ENCODE results near the gene MED26. TPM values are rescaled to one million over a fixed set of nuclear protein-coding genes. Genes with fewer than 3 reads are reported as not detected.

The MED26 gene
- total and polyA plus RNA-seq, 2 of the 13 experiments (the other 11 are each of a cell fraction or from before 2014, with no cell fraction given), result 3.5 to 3.8 TPM

DNA sequence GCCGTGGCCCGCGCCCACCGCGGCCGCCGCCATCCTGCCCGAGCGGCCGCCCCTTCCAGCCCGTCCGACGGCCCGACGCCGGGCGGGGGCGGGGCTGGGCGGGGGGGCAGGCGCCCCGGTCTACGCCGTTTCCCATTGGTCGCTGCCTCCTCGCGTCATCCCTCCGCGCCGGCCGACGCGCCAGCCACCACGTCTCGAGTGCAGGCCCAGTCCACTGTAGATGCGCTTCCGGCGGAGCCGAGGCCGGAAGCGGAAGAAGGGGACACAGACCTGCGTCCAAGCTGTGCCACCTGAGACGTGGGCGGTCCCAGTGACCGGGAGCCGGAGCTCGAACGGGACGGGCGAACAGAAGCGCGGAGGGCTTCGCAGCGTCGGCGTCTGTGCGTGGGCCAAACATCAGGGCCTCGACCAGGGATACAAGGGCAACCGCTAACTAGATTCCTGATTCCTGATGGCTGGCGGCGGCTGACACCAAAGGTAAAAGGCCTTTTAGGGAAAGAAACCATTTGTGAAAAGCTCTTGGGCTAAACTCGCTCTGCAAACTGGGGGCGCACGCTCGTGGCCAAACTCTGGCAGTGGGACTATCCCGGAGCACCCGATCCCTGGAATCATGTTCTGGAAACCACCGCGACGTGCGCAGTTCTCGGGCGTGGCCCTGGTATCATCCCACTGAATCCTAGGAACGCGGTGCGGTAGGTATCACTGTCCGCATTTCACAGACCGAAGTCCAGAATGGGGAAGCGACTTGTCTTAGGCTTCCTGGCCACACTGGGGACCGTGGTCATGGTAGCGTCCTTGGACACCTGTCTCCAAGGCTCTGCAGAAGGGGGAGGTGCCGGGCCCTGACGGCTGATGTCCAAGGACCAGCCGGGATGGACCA lies 55.4 kb downstream of the MED26 start, which contains the start of gene SLC35E1 (continued):
- TF ChIP-seq, protein P1, sequence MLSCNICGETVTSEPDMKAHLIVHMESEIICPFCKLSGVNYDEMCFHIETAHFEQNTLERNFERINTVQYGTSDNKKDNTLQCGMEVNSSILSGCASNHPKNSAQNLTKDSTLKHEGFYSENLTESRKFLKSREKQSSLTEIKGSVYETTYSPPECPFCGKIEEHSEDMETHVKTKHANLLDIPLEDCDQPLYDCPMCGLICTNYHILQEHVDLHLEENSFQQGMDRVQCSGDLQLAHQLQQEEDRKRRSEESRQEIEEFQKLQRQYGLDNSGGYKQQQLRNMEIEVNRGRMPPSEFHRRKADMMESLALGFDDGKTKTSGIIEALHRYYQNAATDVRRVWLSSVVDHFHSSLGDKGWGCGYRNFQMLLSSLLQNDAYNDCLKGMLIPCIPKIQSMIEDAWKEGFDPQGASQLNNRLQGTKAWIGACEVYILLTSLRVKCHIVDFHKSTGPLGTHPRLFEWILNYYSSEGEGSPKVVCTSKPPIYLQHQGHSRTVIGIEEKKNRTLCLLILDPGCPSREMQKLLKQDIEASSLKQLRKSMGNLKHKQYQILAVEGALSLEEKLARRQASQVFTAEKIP (CRISPR knock-in tag; IDR thresholded peaks at IDR 0.05; ENCODE audit: borderline replicate concordance), result no peak
- no peak for TF ChIP-seq NAIF1 (CRISPR knock-in tag; IDR thresholded peaks at IDR 0.05; ENCODE audit: borderline replicate concordance)
- no peak for TF ChIP-seq GTF3A (CRISPR knock-in tag; conservative IDR thresholded peaks at IDR 0.05)
- TF ChIP-seq, protein P2, sequence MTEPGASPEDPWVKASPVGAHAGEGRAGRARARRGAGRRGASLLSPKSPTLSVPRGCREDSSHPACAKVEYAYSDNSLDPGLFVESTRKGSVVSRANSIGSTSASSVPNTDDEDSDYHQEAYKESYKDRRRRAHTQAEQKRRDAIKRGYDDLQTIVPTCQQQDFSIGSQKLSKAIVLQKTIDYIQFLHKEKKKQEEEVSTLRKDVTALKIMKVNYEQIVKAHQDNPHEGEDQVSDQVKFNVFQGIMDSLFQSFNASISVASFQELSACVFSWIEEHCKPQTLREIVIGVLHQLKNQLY (CRISPR knock-in tag; IDR thresholded peaks at IDR 0.05), result no peak
- TF ChIP-seq AKAP8 (CRISPR knock-in tag; IDR thresholded peaks at IDR 0.05), result 0 out of 2 replicates have a peak, but pooled peaks have one; percentile 30
- TF ChIP-seq ZNF547 (CRISPR knock-in tag; IDR thresholded peaks at IDR 0.05), result peak; percentile 35; the same call in 1 of the 2 replicates
- no peak; the same call in 1 of the 2 replicates for TF ChIP-seq FOXC1 (CRISPR knock-in tag; IDR thresholded peaks at IDR 0.05; ENCODE audit: borderline replicate concordance)
- TF ChIP-seq, protein P3, sequence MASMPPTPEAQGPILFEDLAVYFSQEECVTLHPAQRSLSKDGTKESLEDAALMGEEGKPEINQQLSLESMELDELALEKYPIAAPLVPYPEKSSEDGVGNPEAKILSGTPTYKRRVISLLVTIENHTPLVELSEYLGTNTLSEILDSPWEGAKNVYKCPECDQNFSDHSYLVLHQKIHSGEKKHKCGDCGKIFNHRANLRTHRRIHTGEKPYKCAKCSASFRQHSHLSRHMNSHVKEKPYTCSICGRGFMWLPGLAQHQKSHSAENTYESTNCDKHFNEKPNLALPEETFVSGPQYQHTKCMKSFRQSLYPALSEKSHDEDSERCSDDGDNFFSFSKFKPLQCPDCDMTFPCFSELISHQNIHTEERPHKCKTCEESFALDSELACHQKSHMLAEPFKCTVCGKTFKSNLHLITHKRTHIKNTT (CRISPR knock-in tag; IDR thresholded peaks at IDR 0.05), result 0 out of 2 replicates have a peak, but pooled peaks have one; percentile 33
- TF ChIP-seq PRMT3 (CRISPR knock-in tag; IDR thresholded peaks at IDR 0.05; ENCODE audit: borderline replicate concordance, low read depth), result no peak
- TF ChIP-seq, protein P4, sequence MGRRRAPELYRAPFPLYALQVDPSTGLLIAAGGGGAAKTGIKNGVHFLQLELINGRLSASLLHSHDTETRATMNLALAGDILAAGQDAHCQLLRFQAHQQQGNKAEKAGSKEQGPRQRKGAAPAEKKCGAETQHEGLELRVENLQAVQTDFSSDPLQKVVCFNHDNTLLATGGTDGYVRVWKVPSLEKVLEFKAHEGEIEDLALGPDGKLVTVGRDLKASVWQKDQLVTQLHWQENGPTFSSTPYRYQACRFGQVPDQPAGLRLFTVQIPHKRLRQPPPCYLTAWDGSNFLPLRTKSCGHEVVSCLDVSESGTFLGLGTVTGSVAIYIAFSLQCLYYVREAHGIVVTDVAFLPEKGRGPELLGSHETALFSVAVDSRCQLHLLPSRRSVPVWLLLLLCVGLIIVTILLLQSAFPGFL (CRISPR knock-in tag; IDR thresholded peaks at IDR 0.05), result no peak
- TF ChIP-seq, protein P5, sequence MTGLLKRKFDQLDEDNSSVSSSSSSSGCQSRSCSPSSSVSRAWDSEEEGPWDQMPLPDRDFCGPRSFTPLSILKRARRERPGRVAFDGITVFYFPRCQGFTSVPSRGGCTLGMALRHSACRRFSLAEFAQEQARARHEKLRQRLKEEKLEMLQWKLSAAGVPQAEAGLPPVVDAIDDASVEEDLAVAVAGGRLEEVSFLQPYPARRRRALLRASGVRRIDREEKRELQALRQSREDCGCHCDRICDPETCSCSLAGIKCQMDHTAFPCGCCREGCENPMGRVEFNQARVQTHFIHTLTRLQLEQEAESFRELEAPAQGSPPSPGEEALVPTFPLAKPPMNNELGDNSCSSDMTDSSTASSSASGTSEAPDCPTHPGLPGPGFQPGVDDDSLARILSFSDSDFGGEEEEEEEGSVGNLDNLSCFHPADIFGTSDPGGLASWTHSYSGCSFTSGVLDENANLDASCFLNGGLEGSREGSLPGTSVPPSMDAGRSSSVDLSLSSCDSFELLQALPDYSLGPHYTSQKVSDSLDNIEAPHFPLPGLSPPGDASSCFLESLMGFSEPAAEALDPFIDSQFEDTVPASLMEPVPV (CRISPR knock-in tag; IDR thresholded peaks at IDR 0.05), result peak; percentile 53; the same call in 1 of the 2 replicates
- TF ChIP-seq HNRNPUL1 (IDR thresholded peaks at IDR 0.05; ENCODE audit: low read depth, low read length), result no peak
- TF ChIP-seq KDM4B (CRISPR knock-in tag; IDR thresholded peaks at IDR 0.05), result peak; percentile 75
- TF ChIP-seq, protein P6, sequence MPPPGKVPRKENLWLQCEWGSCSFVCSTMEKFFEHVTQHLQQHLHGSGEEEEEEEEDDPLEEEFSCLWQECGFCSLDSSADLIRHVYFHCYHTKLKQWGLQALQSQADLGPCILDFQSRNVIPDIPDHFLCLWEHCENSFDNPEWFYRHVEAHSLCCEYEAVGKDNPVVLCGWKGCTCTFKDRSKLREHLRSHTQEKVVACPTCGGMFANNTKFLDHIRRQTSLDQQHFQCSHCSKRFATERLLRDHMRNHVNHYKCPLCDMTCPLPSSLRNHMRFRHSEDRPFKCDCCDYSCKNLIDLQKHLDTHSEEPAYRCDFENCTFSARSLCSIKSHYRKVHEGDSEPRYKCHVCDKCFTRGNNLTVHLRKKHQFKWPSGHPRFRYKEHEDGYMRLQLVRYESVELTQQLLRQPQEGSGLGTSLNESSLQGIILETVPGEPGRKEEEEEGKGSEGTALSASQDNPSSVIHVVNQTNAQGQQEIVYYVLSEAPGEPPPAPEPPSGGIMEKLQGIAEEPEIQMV (CRISPR knock-in tag; IDR thresholded peaks at IDR 0.05; ENCODE audit: low read depth), result peak; percentile 80
- TF ChIP-seq, protein P7, sequence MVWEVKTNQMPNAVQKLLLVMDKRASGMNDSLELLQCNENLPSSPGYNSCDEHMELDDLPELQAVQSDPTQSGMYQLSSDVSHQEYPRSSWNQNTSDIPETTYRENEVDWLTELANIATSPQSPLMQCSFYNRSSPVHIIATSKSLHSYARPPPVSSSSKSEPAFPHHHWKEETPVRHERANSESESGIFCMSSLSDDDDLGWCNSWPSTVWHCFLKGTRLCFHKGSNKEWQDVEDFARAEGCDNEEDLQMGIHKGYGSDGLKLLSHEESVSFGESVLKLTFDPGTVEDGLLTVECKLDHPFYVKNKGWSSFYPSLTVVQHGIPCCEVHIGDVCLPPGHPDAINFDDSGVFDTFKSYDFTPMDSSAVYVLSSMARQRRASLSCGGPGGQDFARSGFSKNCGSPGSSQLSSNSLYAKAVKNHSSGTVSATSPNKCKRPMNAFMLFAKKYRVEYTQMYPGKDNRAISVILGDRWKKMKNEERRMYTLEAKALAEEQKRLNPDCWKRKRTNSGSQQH (CRISPR knock-in tag; IDR thresholded peaks at IDR 0.05; ENCODE audit: low read depth), result peak; percentile 11; the same call in 1 of the 2 replicates
- no peak for TF ChIP-seq KAT2B (IDR thresholded peaks at IDR 0.05; ENCODE audit: borderline replicate concordance, low read depth, low read length)
- TF ChIP-seq, protein P8, sequence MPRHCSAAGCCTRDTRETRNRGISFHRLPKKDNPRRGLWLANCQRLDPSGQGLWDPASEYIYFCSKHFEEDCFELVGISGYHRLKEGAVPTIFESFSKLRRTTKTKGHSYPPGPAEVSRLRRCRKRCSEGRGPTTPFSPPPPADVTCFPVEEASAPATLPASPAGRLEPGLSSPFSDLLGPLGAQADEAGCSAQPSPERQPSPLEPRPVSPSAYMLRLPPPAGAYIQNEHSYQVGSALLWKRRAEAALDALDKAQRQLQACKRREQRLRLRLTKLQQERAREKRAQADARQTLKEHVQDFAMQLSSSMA (CRISPR knock-in tag; IDR thresholded peaks at IDR 0.05), result 0 out of 2 replicates have a peak, but pooled peaks have one; percentile 38
